ENCODE measurements around the gene GP1BA.

GP1BA gene

DNA sequence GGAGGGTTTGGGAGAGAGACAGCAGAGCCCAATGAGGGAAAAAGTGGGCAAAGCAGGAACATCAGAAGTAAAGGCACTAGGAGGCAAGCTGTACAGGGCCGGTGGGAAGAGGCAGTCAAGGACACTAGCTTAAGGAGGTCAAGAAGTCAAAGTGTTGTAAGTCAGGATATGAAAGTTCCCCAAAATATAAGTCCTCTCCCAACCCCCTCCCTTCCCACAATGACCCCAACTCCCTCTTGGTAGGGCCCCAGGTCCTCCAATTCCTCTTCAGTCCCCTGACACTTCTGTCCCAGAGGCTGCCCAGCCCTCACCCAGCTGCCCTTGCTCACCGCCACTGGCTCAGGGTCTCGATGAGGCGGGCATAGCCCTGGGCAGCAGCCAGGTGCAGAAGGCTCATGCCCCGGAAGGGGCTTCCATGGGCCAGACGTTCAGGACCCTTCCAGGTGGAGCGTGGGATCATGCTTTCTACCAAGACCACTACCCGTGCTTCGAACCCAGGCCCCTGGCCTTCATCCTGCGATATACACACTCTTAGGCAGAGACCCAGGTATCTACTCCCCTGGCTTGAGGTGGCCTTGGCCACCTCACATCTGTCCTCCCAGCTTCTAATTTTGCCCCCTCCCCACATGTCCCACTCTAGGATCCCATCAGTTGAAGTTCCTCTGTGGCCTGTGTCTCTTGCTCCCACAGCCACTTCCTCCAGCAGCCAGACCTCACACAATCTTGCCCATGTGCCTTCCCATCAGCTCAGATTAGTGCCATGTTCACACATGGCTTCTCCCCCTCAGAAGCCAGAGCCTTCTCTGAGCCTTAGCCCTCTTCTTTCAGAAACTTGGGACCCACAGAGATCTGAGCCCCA lies 41.4 kb downstream of the GP1BA start:
- no peak for DNase-seq (ENCODE audit: low spot score)

- DNase-seq (ENCODE audit: low spot score): no peak
Observed at GRCh38 chr17:4974115-4974670, 42.1 kb downstream of the GP1BA start.

- no peak for DNase-seq (ENCODE audit: low spot score)
Observed at GRCh38 chr17:4978726-4979125, 46.6 kb downstream of the GP1BA start.

GRCh38 chr17:4980644-4981216 lies 48.7 kb downstream of the GP1BA start:
- no peak for DNase-seq (ENCODE audit: low spot score)

- DNase-seq (ENCODE audit: low spot score): no peak
Observed at GRCh38 chr17:4982305-4982704, 50.2 kb downstream of the GP1BA start.

All from kidney capillary endothelial cell (primary cell).